K562 (cell line): ENCODE measurements around the gene SPHK1. TPM values are rescaled to one million over a fixed set of nuclear protein-coding genes. Genes with fewer than 3 reads are reported as not detected.

ENCODE experiments used
- BACH1 ChIP-seq: fragments of 200-800 bp; sonication (Bioruptor generic); IDR thresholded peaks from 2 replicates; pipeline ENCODE4 v1.6.1; 2016; ENCODE audit warnings: missing genetic modification characterization, missing compliant biosample characterization
- GABPB1 ChIP-seq: sonication (generic); formaldehyde crosslinking; IDR thresholded peaks from 2 replicates; pipeline ENCODE4 v1.8.0; 2022; ENCODE audit warnings: mild to moderate bottlenecking, missing genetic modification reagents
- GMEB1 ChIP-seq: fragments of 250-450 bp; sonication (Bioruptor Pico); IDR thresholded peaks from 2 replicates; pipeline ENCODE4 v1.4.0; 2020; ENCODE audit warnings: mild to moderate bottlenecking
- HDAC1 ChIP-seq, 2 experiments: fragments of 450-650 bp; IDR thresholded peaks; 2 replicates each; pipeline ENCODE4 v1.6.1; 2016 to 2017; ENCODE audit warnings: inconsistent platforms in 1 of 2, mild to moderate bottlenecking in 1 of 2, moderate library complexity in 1 of 2
- HDAC8 ChIP-seq: fragments of 450-650 bp; IDR thresholded peaks from 2 replicates; pipeline ENCODE4 v1.6.1; 2016; ENCODE audit warnings: mild to moderate bottlenecking, missing genetic modification characterization, moderate library complexity, missing compliant biosample characterization
- HOMEZ ChIP-seq: fragments of 250-450 bp; sonication (Bioruptor Pico); IDR thresholded peaks from 2 replicates; pipeline ENCODE4 v1.4.0; 2020; ENCODE audit warnings: mild to moderate bottlenecking, moderate library complexity
- ILK ChIP-seq: fragments of 450-650 bp; IDR thresholded peaks from 2 replicates; pipeline ENCODE4 v1.6.1; 2016; ENCODE audit warnings: missing genetic modification characterization, low read depth, mild to moderate bottlenecking, missing compliant biosample characterization, moderate library complexity, borderline replicate concordance
- MCM2 ChIP-seq: fragments of 450-650 bp; IDR thresholded peaks from 2 replicates; pipeline ENCODE4 v1.6.1; 2017; ENCODE audit warnings: low read depth, mild to moderate bottlenecking
- MYC ChIP-seq, 2 experiments: fragments of 250-450 bp in 1 of 2; sonication (Bioruptor Pico) in 1 of 2; IDR thresholded peaks; 2 replicates each; pipeline versions ENCODE4 v1.5.1 to v1.6.1; 2012 to 2021; ENCODE audit warnings: low read depth in 2 of 2, borderline replicate concordance in 1 of 2, improper control_type of control experiment in 1 of 2, low read length in 1 of 2, mild to moderate bottlenecking in 1 of 2, moderate library complexity in 1 of 2
- NR3C1 ChIP-seq: sonication (generic); formaldehyde crosslinking; IDR thresholded peaks from 2 replicates; pipeline ENCODE4 v1.8.1; 2022; ENCODE audit warnings: missing genetic modification reagents
- RB1 ChIP-seq: fragments of 450-650 bp; IDR thresholded peaks from 2 replicates; pipeline ENCODE4 v1.6.1; 2017; ENCODE audit warnings: low read depth, mild to moderate bottlenecking
- RHOXF2B ChIP-seq: fragments of 250-450 bp; sonication (Bioruptor Pico); conservative IDR thresholded peaks from 2 replicates; pipeline ENCODE4 v1.5.1; 2021
- SMAD4 ChIP-seq: fragments of 250-450 bp; sonication (Bioruptor Pico); conservative IDR thresholded peaks from 2 replicates; pipeline ENCODE4 v1.8.0; 2021; ENCODE audit warnings: inconsistent platforms, mild to moderate bottlenecking, moderate library complexity
- USF2 ChIP-seq: sonication (generic); formaldehyde crosslinking; IDR thresholded peaks from 2 replicates; pipeline ENCODE4 v1.5.0; 2020; ENCODE audit warnings: missing genetic modification reagents
- XRCC5 ChIP-seq: fragments of 200-400 bp; formaldehyde crosslinking; IDR thresholded peaks from 2 replicates; pipeline ENCODE4 v1.6.1; 2017; ENCODE audit warnings: low read depth, mild to moderate bottlenecking, low read length
- ZBTB2 ChIP-seq: fragments of 450-650 bp; IDR thresholded peaks from 2 replicates; pipeline ENCODE4 v1.6.1; 2016; ENCODE audit warnings: antibody characterized with exemption
- ZNF224 ChIP-seq: sonication (generic); formaldehyde crosslinking; IDR thresholded peaks from 2 replicates; pipeline ENCODE4 v1.8.0; 2022; ENCODE audit warnings: mild to moderate bottlenecking, missing genetic modification reagents
- ZNF282 ChIP-seq: sonication (generic); formaldehyde crosslinking; IDR thresholded peaks from 2 replicates; pipeline ENCODE4 v1.8.1; 2023; ENCODE audit warnings: missing genetic modification reagents
- ZNF75A ChIP-seq: fragments of 450-650 bp; formaldehyde crosslinking; IDR thresholded peaks from 2 replicates; pipeline ENCODE4 v1.4.0; 2020; ENCODE audit warnings: mild to moderate bottlenecking
- polyA plus RNA-seq, 8 experiments: library from polyadenylated mRNA; depleted of rRNA in 4 of 8; stranded (reverse) in 5 of 8; unstranded in 3 of 8; fragments of >200 nt; fragmentation: Nextera tagmentation in 2 of 8; fragmentation: Illumina TruSeq in 1 of 8; extraction: Ambion mirVana in 2 of 8; extraction: Trizol in 1 of 8; gene quantifications; 2 replicates each; pipeline versions ENCODE4 v1.2.1 to v1.2.3, GENCODE V29; 2011 to 2014; ENCODE audit warnings: inconsistent platforms in 1 of 8, missing spikeins in 1 of 8
- total RNA-seq, 7 experiments: library from RNA; depleted of rRNA in 6 of 7; stranded (reverse); fragments of >200 nt in 6 of 7; fragmentation: Illumina TruSeq in 2 of 7; extraction: Trizol in 2 of 7; gene quantifications; 2 replicates each; pipeline versions ENCODE4 v1.2.1 to v1.2.3, GENCODE V29; 2011 to 2021; ENCODE audit warnings: low replicate concordance in 1 of 7
- TF ChIP-seq, protein P1 (sequence below): fragments of 250-450 bp; sonication (Bioruptor Pico); IDR thresholded peaks from 2 replicates; pipeline ENCODE4 v1.8.0; 2022; ENCODE audit warnings: inconsistent platforms

The SPHK1 gene
- total and polyA plus RNA-seq, 9 of the 15 experiments (the other 6 are each of a cell fraction or from before 2014, with no cell fraction given) = 0.21 to 60.3 (median 14.5) TPM

GRCh38 chr17:76385892-76386786, 1.7 kb downstream of the SPHK1 start (continued):
- TF ChIP-seq GMEB1 (CRISPR knock-in tag) = no peak; the same call in 1 of the 2 replicates
- peak; percentile 80 for TF ChIP-seq SMAD4 (CRISPR knock-in tag)
- TF ChIP-seq RHOXF2B (CRISPR knock-in tag) = no peak
- TF ChIP-seq ZNF224 = peak; percentile 95
- TF ChIP-seq ZNF75A (CRISPR knock-in tag) = no peak
- peak; percentile 94 for TF ChIP-seq XRCC5
- peak; percentile 67 for TF ChIP-seq GABPB1 (CRISPR knock-in tag)
- TF ChIP-seq HDAC1 (IDR thresholded peaks at IDR 0.05) = 0 out of 4 replicates have a peak, but pooled peaks of 1 of the 2 experiments have one; percentile 10
- TF ChIP-seq ZNF282 (CRISPR knock-in tag) = peak; percentile 99
- TF ChIP-seq HOMEZ (CRISPR knock-in tag) = peak; percentile 78; the same call in 1 of the 2 replicates
- TF ChIP-seq ILK = no peak
- no peak for TF ChIP-seq ZBTB2
- peak; percentile 63; the same call in 1 of the 2 replicates for TF ChIP-seq RB1
- TF ChIP-seq HDAC8 (tag) = 0 out of 2 replicates have a peak, but pooled peaks have one; percentile 60
- TF ChIP-seq, protein P1, sequence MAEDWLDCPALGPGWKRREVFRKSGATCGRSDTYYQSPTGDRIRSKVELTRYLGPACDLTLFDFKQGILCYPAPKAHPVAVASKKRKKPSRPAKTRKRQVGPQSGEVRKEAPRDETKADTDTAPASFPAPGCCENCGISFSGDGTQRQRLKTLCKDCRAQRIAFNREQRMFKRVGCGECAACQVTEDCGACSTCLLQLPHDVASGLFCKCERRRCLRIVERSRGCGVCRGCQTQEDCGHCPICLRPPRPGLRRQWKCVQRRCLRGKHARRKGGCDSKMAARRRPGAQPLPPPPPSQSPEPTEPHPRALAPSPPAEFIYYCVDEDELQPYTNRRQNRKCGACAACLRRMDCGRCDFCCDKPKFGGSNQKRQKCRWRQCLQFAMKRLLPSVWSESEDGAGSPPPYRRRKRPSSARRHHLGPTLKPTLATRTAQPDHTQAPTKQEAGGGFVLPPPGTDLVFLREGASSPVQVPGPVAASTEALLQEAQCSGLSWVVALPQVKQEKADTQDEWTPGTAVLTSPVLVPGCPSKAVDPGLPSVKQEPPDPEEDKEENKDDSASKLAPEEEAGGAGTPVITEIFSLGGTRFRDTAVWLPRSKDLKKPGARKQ (CRISPR knock-in tag) = no peak
- peak; percentile 99 for TF ChIP-seq NR3C1 (CRISPR knock-in tag)
- peak; percentile 96 for TF ChIP-seq MYC (IDR thresholded peaks at IDR 0.05; ENCODE audit: low read depth, low read length)
- no peak; the same call in 1 of the 2 replicates for TF ChIP-seq MYC (CRISPR knock-in tag; IDR thresholded peaks at IDR 0.05; ENCODE audit: borderline replicate concordance, low read depth)
- no peak for TF ChIP-seq MCM2
- TF ChIP-seq BACH1 = no peak
- peak; percentile 81 for TF ChIP-seq USF2
